A673 (cell line): ENCODE results near the gene KRT80.

ENCODE experiments used
- CTCF ChIP-seq: fragments of 300-800, 200-600 bp; sonication (generic); conservative IDR thresholded peaks from 2 replicates; pipeline ENCODE4 v1.5.1; 2017; ENCODE audit warnings: low read depth, mild to moderate bottlenecking, antibody characterized with exemption, low read length, moderate library complexity, mixed read lengths
- EZH2 ChIP-seq: fragments of 200-600 bp; sonication (generic); IDR thresholded peaks from 2 replicates; pipeline ENCODE4 v1.6.1; 2017; ENCODE audit warnings: borderline replicate concordance, low read depth, mild to moderate bottlenecking, mixed read lengths, antibody characterized with exemption, low read length; ENCODE audit not compliant: poor library complexity, severe bottlenecking

DNA sequence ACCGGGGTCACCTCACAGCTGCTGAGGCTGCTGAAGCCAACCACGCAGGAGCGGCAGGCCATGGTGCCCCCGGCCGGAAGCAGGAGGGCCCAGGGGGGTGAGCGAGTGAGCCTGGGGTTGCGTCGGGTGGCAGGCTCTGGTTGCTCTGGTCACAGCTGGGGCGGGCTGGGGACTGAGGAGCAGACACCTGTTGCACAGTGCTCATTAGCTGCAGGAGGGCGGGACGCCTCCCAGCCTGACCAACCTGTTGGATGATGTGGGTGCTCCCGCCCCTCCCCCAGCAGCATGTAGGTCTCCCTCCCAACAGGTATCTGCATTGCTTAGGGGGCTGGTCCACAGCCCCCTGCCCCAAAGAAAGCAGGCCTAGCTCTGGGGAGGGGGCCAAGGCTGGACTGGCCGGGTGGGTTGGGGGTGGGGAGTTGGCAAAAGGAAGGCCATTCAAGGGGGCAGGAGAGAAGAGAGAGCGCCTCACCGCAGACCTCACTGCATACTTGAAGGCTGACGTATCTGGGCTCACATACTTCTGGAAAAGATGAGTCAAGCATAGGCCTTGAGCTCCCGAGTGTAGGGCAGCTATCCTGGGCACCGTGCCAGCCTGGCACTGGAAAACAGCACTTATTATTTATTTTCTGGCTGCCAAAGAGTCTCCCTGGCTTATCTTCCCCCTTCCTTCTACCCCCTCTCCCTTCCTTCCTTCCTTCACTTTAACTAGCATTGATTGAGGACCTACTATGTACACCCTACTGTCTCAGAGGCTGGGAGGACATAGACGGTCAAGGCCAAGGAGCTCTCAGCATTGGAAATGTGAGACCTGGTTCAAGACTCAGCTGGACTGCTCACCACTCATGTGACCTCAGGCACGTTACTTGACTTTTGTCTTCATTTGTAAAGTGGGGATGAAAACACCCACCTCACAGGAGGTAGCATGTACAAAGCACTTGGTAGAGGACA lies at the start of gene KRT80:
- TF ChIP-seq EZH2, result no peak
- no peak for TF ChIP-seq CTCF
